HCT116 (cell line): ENCODE results near the gene UTP14A.

ENCODE experiments used
- CTCF ChIP-seq, 3 experiments: fragments of 200-600 bp in 1 of 3; sonication (generic) in 1 of 3; IDR thresholded peaks in 2 of 3; conservative IDR thresholded peaks in 1 of 3; 2 replicates each; pipeline ENCODE4 v1.5.1; 2012 to 2017; ENCODE audit warnings: low read depth in 2 of 3, low read length in 2 of 3, antibody characterized with exemption in 1 of 3, borderline replicate concordance in 1 of 3, control low read depth in 1 of 3, mild to moderate bottlenecking in 1 of 3, mixed read lengths in 1 of 3, mixed run types in 1 of 3, moderate library complexity in 1 of 3; ENCODE audit not compliant: insufficient read depth in 1 of 3
- EZH2 ChIP-seq: fragments of 200-600 bp; sonication (generic); IDR thresholded peaks from 2 replicates; pipeline ENCODE4 v1.6.1; 2017; ENCODE audit warnings: antibody characterized with exemption, mixed run types
- POLR2A ChIP-seq: IDR thresholded peaks from 2 replicates; pipeline ENCODE4 v1.7.0; 2011; ENCODE audit warnings: borderline replicate concordance; ENCODE audit not compliant: insufficient read depth, insufficient read length; ENCODE audit errors: extremely low read depth

GRCh38 chrX:129932821-129933321 lies 26.9 kb downstream of the UTP14A start:
- no peak for TF ChIP-seq CTCF (IDR thresholded peaks at IDR 0.05 in 2 of 3, conservative IDR thresholded peaks at IDR 0.05 in 1 of 3; ENCODE audit: borderline replicate concordance in 1 of 3, insufficient read depth in 1 of 3, low read depth in 2 of 3, low read length in 2 of 3)
- TF ChIP-seq EZH2 = no peak
- TF ChIP-seq POLR2A = no peak
